Measurements from ENCODE around the gene ADAMTS14.

The ADAMTS14 gene

GRCh38 chr10:70809726-70810125, 137.4 kb downstream of the ADAMTS14 start:
- Histone ChIP-seq H3K9me3 (ENCODE audit: control insufficient read depth, insufficient read depth, low read length) (no peaks in the 10 kb centered on the region), H3K9me2 (replicated peaks; ENCODE audit: control insufficient read depth, low read length) (no peaks in the 10 kb centered on the region), H3K79me2 (ENCODE audit: control insufficient read depth, low read length) (no peaks in the 10 kb centered on the region), H3K4me3 (ENCODE audit: low read length) (no peak overlapping the region), H3K36me3 (ENCODE audit: control insufficient read depth, low read length) (no peaks in the 10 kb centered on the region), H3K4me1 (ENCODE audit: control insufficient read depth, low read length) (no peaks in the 10 kb centered on the region), H3F3A (ENCODE audit: control insufficient read depth, insufficient read depth) (no peaks in the 10 kb centered on the region), H3K4me2 (ENCODE audit: low read length) (no peak overlapping the region), H3K27ac (ENCODE audit: low read depth, low read length) (no peak overlapping the region), H4K20me1 (ENCODE audit: control insufficient read depth, insufficient read depth, low read depth, low read length) (no peaks in the 10 kb centered on the region), H3K27me3 (ENCODE audit: control insufficient read depth, low read length) (peaks cover 9% of the 10 kb centered on the region; the same call in 1 of the 2 replicates)
- TF ChIP-seq CTCF (IDR thresholded peaks at IDR 0.05; ENCODE audit: low read depth, low read length, poor library complexity, severe bottlenecking) (no peak), EZH2phosphoT487 (IDR thresholded peaks at IDR 0.05; ENCODE audit: borderline replicate concordance, low read length) (no peak)

GRCh38 chr10:70810967-70811366, 138.7 kb downstream of the ADAMTS14 start:
- peaks cover 9% of the 10 kb centered on the region; the same call in 1 of the 2 replicates for H3K27me3 ChIP-seq (ENCODE audit: control insufficient read depth, low read length)
- TF ChIP-seq EZH2phosphoT487 (IDR thresholded peaks at IDR 0.05; ENCODE audit: borderline replicate concordance, low read length) (no peak), CTCF (IDR thresholded peaks at IDR 0.05; ENCODE audit: low read depth, low read length, poor library complexity, severe bottlenecking) (no peak)
- no peaks in the 10 kb centered on the region for H3K79me2 ChIP-seq (ENCODE audit: control insufficient read depth, low read length)
- H3K9me2 ChIP-seq (replicated peaks; ENCODE audit: control insufficient read depth, low read length), result no peaks in the 10 kb centered on the region
- H3K4me1 ChIP-seq (ENCODE audit: control insufficient read depth, low read length), result peaks cover 6% of the 10 kb centered on the region
- H3K27ac ChIP-seq (ENCODE audit: low read depth, low read length), result no peak overlapping the region
- H3F3A ChIP-seq (ENCODE audit: control insufficient read depth, insufficient read depth), result no peaks in the 10 kb centered on the region
- H3K36me3 ChIP-seq (ENCODE audit: control insufficient read depth, low read length), result no peaks in the 10 kb centered on the region
- H4K20me1 ChIP-seq (ENCODE audit: control insufficient read depth, insufficient read depth, low read depth, low read length), result no peaks in the 10 kb centered on the region
- H3K4me2 ChIP-seq (ENCODE audit: low read length), result no peak overlapping the region
- no peaks in the 10 kb centered on the region for H3K9me3 ChIP-seq (ENCODE audit: control insufficient read depth, insufficient read depth, low read length)
- H3K4me3 ChIP-seq (ENCODE audit: low read length), result no peak overlapping the region

- no peaks in the 10 kb centered on the region for H3F3A ChIP-seq (ENCODE audit: control insufficient read depth, insufficient read depth)
- H3K4me3 ChIP-seq (ENCODE audit: low read length), result no peak overlapping the region
- H3K27me3 ChIP-seq (ENCODE audit: control insufficient read depth, low read length), result peaks cover 5% of the 10 kb centered on the region; the same call in 1 of the 2 replicates
- no peaks in the 10 kb centered on the region for H3K9me3 ChIP-seq (ENCODE audit: control insufficient read depth, insufficient read depth, low read length)
- H3K79me2 ChIP-seq (ENCODE audit: control insufficient read depth, low read length), result peaks cover 7% of the 10 kb centered on the region
- H3K4me2 ChIP-seq (ENCODE audit: low read length), result no peak overlapping the region
- H3K36me3 ChIP-seq (ENCODE audit: control insufficient read depth, low read length), result no peaks in the 10 kb centered on the region
- H3K27ac ChIP-seq (ENCODE audit: low read depth, low read length), result no peak overlapping the region
- no peaks in the 10 kb centered on the region for H4K20me1 ChIP-seq (ENCODE audit: control insufficient read depth, insufficient read depth, low read depth, low read length)
- peaks cover 10% of the 10 kb centered on the region for H3K4me1 ChIP-seq (ENCODE audit: control insufficient read depth, low read length)
- no peaks in the 10 kb centered on the region for H3K9me2 ChIP-seq (replicated peaks; ENCODE audit: control insufficient read depth, low read length)
- TF ChIP-seq CTCF (IDR thresholded peaks at IDR 0.05; ENCODE audit: low read depth, low read length, poor library complexity, severe bottlenecking) (no peak), EZH2phosphoT487 (IDR thresholded peaks at IDR 0.05; ENCODE audit: borderline replicate concordance, low read length) (no peak)
Observed at GRCh38 chr10:70811881-70812280, 139.6 kb downstream of the ADAMTS14 start.

All from DOHH2 (cell line).